ENCODE data around the gene EGFR. TPM values are rescaled to one million over a fixed set of nuclear protein-coding genes. Genes with fewer than 3 reads are reported as not detected.

Gene EGFR
- polyA plus RNA-seq, 1 of the 3 experiments (the other 2 are of a cell fraction): 37.6 TPM

DNA sequence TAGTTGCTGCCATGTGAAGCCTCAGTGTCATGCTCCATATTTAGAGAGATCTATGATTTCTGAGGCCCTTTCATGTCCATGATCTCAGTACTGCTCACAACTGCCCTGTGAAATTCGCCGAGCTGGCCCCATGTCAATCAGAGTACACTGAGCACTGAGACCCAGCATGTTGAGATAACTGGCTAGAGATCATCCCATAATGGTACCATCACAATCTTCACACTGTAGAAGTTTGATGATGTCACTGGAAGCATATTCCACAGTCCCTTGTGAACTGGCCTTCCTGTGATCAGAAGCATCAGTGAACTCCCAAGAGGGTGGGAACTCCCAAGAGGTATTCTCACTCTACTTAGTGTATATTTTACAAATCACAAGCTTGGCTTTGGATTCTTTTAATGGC lies 116.0 kb downstream of the EGFR start:
- no peak for DNase-seq
- no peak overlapping the region for H3K4me2 ChIP-seq
- no peaks in the 10 kb centered on the region for H3K9me3 ChIP-seq
- H4K20me1 ChIP-seq (ENCODE audit: insufficient read depth): no peaks in the 10 kb centered on the region
- POLR2A ChIA-PET: no interaction called here
- peak overlapping the region; percentile 92 to 100; a peak in 3 of 4 replicates for H3K27ac ChIP-seq (ENCODE audit: low read depth in 2 of 2, low read length in 1 of 2)
- H3K36me3 ChIP-seq (replicated peaks in 1 of 2; ENCODE audit: control insufficient read depth in 1 of 2, insufficient read depth in 2 of 2, low read length in 1 of 2): peaks cover 0 to 40% of the 10 kb centered on the region in 2 experiments
- H3K27me3 ChIP-seq (ENCODE audit: insufficient read depth): no peaks in the 10 kb centered on the region
- H3K9ac ChIP-seq: no peak overlapping the region
- peaks cover 72% of the 10 kb centered on the region for H3K79me2 ChIP-seq (ENCODE audit: insufficient read depth)
- H3K4me1 ChIP-seq (ENCODE audit: control insufficient read depth in 1 of 2, insufficient read depth in 2 of 2, low read depth in 1 of 2, low read length in 1 of 2): peaks cover 36 to 44% of the 10 kb centered on the region in 2 experiments
- no peak overlapping the region for H2AFZ ChIP-seq (ENCODE audit: low read depth)
- peaks cover 42% of the 10 kb centered on the region for H3F3A ChIP-seq (replicated peaks; ENCODE audit: insufficient read depth)
- H3K9me2 ChIP-seq: no peaks in the 10 kb centered on the region
- 96% methylated on average over 2 of the region's 2 CpGs for WGBS (ENCODE audit: low lambda C conversion rate)
- TF ChIP-seq FOXJ3 (CRISPR knock-in tag; IDR thresholded peaks at IDR 0.05): no peak
- no peak for TF ChIP-seq TAF1 (IDR thresholded peaks at IDR 0.05; ENCODE audit: borderline replicate concordance, low read depth, low read length)
- TF ChIP-seq YY1 (IDR thresholded peaks at IDR 0.05; ENCODE audit: low read depth): no peak
- no peak for TF ChIP-seq SIN3A (IDR thresholded peaks at IDR 0.05; ENCODE audit: borderline replicate concordance, low read depth, low read length)
- CTCF ChIA-PET: interaction anchor here (0.7 kb wide), 1 partner anchor 120 kb away, joined by 4 read pairs; no protein-coding TSS in a partner anchor
- H3K4me3 ChIP-seq (ENCODE audit: low read depth in 2 of 2, low read length in 1 of 2): no peak overlapping the region

DNA sequence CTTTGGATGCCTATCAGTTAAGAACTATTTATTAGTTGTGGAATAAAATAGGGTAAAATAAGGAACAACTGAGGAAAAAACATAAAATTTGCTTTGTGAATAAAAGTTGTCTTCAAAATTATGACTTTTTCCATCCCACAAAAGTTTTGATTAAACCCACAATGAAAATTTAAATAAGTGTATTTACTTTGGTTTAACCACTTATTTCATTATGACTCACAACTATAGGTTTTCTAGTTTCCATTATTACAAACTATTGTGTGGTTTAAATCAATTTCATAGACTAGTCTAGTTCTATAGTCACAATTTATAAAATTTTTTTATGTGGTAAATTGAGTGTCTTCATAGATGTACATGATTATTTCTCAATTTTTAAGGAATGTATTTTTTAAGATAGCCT lies 116.6 kb downstream of the EGFR start:
- no peak overlapping the region for H3K4me3 ChIP-seq (ENCODE audit: low read depth in 2 of 2, low read length in 1 of 2)

More for the DNA sequence above, 116.6 kb downstream of the EGFR start:
- no peak overlapping the region for H3K9ac ChIP-seq
- no peaks in the 10 kb centered on the region for H3K9me3 ChIP-seq
- peaks cover 71% of the 10 kb centered on the region for H3K79me2 ChIP-seq (ENCODE audit: insufficient read depth)
- ChIA-PET POLR2A (no interaction called here), CTCF (no interaction called here)
- no peak for DNase-seq
- peaks cover 34 to 37% of the 10 kb centered on the region in 2 experiments for H3K4me1 ChIP-seq (ENCODE audit: control insufficient read depth in 1 of 2, insufficient read depth in 2 of 2, low read depth in 1 of 2, low read length in 1 of 2)
- TF ChIP-seq CHD2 (IDR thresholded peaks at IDR 0.05; ENCODE audit: low read length, partially characterized antibody) (no peak), FOSL2 (IDR thresholded peaks at IDR 0.05; ENCODE audit: borderline replicate concordance, low read depth) (no peak), NRF1 (IDR thresholded peaks at IDR 0.05; ENCODE audit: low read depth, low read length) (no peak), GATA2 (CRISPR knock-in tag; IDR thresholded peaks at IDR 0.05) (no peak), ELF1 (IDR thresholded peaks at IDR 0.05) (no peak), MEF2A (IDR thresholded peaks at IDR 0.05; ENCODE audit: borderline replicate concordance, low read depth) (no peak), TEAD4 (IDR thresholded peaks at IDR 0.05; ENCODE audit: borderline replicate concordance, insufficient read depth) (no peak)
- TF ChIP-seq, protein P1, sequence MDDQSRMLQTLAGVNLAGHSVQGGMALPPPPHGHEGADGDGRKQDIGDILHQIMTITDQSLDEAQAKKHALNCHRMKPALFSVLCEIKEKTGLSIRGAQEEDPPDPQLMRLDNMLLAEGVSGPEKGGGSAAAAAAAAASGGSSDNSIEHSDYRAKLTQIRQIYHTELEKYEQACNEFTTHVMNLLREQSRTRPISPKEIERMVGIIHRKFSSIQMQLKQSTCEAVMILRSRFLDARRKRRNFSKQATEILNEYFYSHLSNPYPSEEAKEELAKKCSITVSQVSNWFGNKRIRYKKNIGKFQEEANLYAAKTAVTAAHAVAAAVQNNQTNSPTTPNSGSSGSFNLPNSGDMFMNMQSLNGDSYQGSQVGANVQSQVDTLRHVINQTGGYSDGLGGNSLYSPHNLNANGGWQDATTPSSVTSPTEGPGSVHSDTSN (IDR thresholded peaks at IDR 0.05): no peak
- TF ChIP-seq, protein P2, sequence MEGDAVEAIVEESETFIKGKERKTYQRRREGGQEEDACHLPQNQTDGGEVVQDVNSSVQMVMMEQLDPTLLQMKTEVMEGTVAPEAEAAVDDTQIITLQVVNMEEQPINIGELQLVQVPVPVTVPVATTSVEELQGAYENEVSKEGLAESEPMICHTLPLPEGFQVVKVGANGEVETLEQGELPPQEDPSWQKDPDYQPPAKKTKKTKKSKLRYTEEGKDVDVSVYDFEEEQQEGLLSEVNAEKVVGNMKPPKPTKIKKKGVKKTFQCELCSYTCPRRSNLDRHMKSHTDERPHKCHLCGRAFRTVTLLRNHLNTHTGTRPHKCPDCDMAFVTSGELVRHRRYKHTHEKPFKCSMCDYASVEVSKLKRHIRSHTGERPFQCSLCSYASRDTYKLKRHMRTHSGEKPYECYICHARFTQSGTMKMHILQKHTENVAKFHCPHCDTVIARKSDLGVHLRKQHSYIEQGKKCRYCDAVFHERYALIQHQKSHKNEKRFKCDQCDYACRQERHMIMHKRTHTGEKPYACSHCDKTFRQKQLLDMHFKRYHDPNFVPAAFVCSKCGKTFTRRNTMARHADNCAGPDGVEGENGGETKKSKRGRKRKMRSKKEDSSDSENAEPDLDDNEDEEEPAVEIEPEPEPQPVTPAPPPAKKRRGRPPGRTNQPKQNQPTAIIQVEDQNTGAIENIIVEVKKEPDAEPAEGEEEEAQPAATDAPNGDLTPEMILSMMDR (IDR thresholded peaks at IDR 0.05): no peak
- TF ChIP-seq, protein P3, sequence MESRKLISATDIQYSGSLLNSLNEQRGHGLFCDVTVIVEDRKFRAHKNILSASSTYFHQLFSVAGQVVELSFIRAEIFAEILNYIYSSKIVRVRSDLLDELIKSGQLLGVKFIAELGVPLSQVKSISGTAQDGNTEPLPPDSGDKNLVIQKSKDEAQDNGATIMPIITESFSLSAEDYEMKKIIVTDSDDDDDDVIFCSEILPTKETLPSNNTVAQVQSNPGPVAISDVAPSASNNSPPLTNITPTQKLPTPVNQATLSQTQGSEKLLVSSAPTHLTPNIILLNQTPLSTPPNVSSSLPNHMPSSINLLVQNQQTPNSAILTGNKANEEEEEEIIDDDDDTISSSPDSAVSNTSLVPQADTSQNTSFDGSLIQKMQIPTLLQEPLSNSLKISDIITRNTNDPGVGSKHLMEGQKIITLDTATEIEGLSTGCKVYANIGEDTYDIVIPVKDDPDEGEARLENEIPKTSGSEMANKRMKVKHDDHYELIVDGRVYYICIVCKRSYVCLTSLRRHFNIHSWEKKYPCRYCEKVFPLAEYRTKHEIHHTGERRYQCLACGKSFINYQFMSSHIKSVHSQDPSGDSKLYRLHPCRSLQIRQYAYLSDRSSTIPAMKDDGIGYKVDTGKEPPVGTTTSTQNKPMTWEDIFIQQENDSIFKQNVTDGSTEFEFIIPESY (IDR thresholded peaks at IDR 0.05; ENCODE audit: borderline replicate concordance, low read depth): no peak
- TF ChIP-seq, protein P4, sequence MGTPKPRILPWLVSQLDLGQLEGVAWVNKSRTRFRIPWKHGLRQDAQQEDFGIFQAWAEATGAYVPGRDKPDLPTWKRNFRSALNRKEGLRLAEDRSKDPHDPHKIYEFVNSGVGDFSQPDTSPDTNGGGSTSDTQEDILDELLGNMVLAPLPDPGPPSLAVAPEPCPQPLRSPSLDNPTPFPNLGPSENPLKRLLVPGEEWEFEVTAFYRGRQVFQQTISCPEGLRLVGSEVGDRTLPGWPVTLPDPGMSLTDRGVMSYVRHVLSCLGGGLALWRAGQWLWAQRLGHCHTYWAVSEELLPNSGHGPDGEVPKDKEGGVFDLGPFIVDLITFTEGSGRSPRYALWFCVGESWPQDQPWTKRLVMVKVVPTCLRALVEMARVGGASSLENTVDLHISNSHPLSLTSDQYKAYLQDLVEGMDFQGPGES (IDR thresholded peaks at IDR 0.05; ENCODE audit: low read depth, low read length): no peak
- TF ChIP-seq, protein P5, sequence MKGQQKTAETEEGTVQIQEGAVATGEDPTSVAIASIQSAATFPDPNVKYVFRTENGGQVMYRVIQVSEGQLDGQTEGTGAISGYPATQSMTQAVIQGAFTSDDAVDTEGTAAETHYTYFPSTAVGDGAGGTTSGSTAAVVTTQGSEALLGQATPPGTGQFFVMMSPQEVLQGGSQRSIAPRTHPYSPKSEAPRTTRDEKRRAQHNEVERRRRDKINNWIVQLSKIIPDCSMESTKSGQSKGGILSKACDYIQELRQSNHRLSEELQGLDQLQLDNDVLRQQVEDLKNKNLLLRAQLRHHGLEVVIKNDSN (IDR thresholded peaks at IDR 0.05; ENCODE audit: borderline replicate concordance, low read depth): no peak
- H3K36me3 ChIP-seq (replicated peaks in 1 of 2; ENCODE audit: control insufficient read depth in 1 of 2, insufficient read depth in 2 of 2, low read length in 1 of 2): peaks cover 0 to 45% of the 10 kb centered on the region in 2 experiments
- no peaks in the 10 kb centered on the region for H4K20me1 ChIP-seq (ENCODE audit: insufficient read depth)
- peak overlapping the region in 1 of 2 experiments; percentile 100; a peak in 1 of 4 replicates for H3K27ac ChIP-seq (ENCODE audit: low read depth in 2 of 2, low read length in 1 of 2)
- H3K9me2 ChIP-seq: no peaks in the 10 kb centered on the region
- peaks cover 43% of the 10 kb centered on the region for H3F3A ChIP-seq (replicated peaks; ENCODE audit: insufficient read depth)
- H2AFZ ChIP-seq (ENCODE audit: low read depth): no peak overlapping the region
- no peaks in the 10 kb centered on the region for H3K27me3 ChIP-seq (ENCODE audit: insufficient read depth)
- no peak overlapping the region for H3K4me2 ChIP-seq

Measured in SK-N-SH (cell line).